K562 (cell line): Measurements from ENCODE around the gene OIT3.

ENCODE experiments used
- BHLHE40 ChIP-seq: IDR thresholded peaks from 2 replicates; pipeline ENCODE4 v1.6.1; 2011; ENCODE audit warnings: low read length, improper control_type of control experiment
- BRD9 ChIP-seq: fragments of 450-650 bp; IDR thresholded peaks from 2 replicates; pipeline ENCODE4 v1.6.1; 2018; ENCODE audit warnings: low read depth; ENCODE audit not compliant: partially characterized antibody
- CTCF ChIP-seq, 3 experiments: IDR thresholded peaks in 2 of 3; conservative IDR thresholded peaks in 1 of 3; 2 replicates each; pipeline ENCODE4 v1.5.1; 2011 to 2012; ENCODE audit warnings: low read length in 3 of 3, mild to moderate bottlenecking in 3 of 3, control low read depth in 2 of 3, improper control_type of control experiment in 1 of 3, inconsistent platforms in 1 of 3, low read depth in 1 of 3, mixed read lengths in 1 of 3, moderate library complexity in 1 of 3; ENCODE audit not compliant: insufficient read depth in 2 of 3
- GATAD2A ChIP-seq: fragments of 450-650 bp; IDR thresholded peaks from 2 replicates; pipeline ENCODE4 v1.6.1; 2017
- KHSRP ChIP-seq: fragments of 450-650 bp; IDR thresholded peaks from 2 replicates; pipeline ENCODE4 v1.6.1; 2017
- MAX ChIP-seq: sonication (generic); formaldehyde crosslinking; IDR thresholded peaks from 2 replicates; pipeline ENCODE4 v1.9.0; 2022; ENCODE audit warnings: mild to moderate bottlenecking, missing genetic modification reagents
- POLR2A ChIP-seq: fragments of 450-650 bp; conservative IDR thresholded peaks from 2 replicates; pipeline ENCODE4 v1.6.1; 2016
- RCOR1 ChIP-seq, 2 experiments: IDR thresholded peaks; 2 replicates each; pipeline ENCODE4 v1.6.1; 2012; ENCODE audit warnings: low read depth in 2 of 2, low read length in 2 of 2, borderline replicate concordance in 1 of 2, improper control_type of control experiment in 1 of 2
- SPI1 ChIP-seq: IDR thresholded peaks from 2 replicates; pipeline ENCODE4 v1.6.1; 2011; ENCODE audit warnings: low read depth, low read length, control low read depth, borderline replicate concordance
- SRF ChIP-seq, 2 experiments: fragments of 250-450, 450-650 bp in 1 of 2; sonication (Bioruptor Pico) in 1 of 2; sonication (generic) in 1 of 2; formaldehyde crosslinking; IDR thresholded peaks; 2 replicates each; pipeline versions ENCODE4 v1.5.0 to v1.5.1; 2020 to 2022; ENCODE audit warnings: mild to moderate bottlenecking in 1 of 2, missing genetic modification reagents in 1 of 2
- ZFP1 ChIP-seq: fragments of 450-650 bp; formaldehyde crosslinking; IDR thresholded peaks from 2 replicates; pipeline ENCODE4 v1.4.0; 2020; ENCODE audit warnings: mild to moderate bottlenecking, mixed read lengths

- TF ChIP-seq POLR2A (no peak), MAX (CRISPR knock-in tag) (no peak), SPI1 (no peak), ZFP1 (CRISPR knock-in tag) (no peak), KHSRP (no peak), BHLHE40 (no peak), CTCF (IDR thresholded peaks at IDR 0.05 in 2 of 3, conservative IDR thresholded peaks at IDR 0.05 in 1 of 3; ENCODE audit: insufficient read depth in 2 of 3, low read depth in 1 of 3, low read length in 3 of 3) (no peak), BRD9 (no peak), GATAD2A (no peak), SRF (CRISPR knock-in tag; IDR thresholded peaks at IDR 0.05) (no peak), RCOR1 (IDR thresholded peaks at IDR 0.05; ENCODE audit: borderline replicate concordance in 1 of 2, low read depth in 2 of 2, low read length in 2 of 2) (no peak)
Observed at GRCh38 chr10:72956001-72956400, 62.5 kb downstream of the OIT3 start.
